Left ventricle myocardium inferior (tissue), 1 donor: Measurements from ENCODE around the gene INCA1. TPM values are rescaled to one million over a fixed set of nuclear protein-coding genes. Genes with fewer than 3 reads are reported as not detected.

Experiments used
- DNase-seq: peaks from one replicate; pipeline ENCODE4 v3.0.0-alpha.2; 2020
- H3K27ac ChIP-seq: fragments of 200-600 bp; replicated peaks from 2 replicates; pipeline ENCODE4 v1.8.0; 2021
- H3K27me3 ChIP-seq: fragments of 200-600 bp; 2 replicates; pipeline ENCODE4 v1.8.0; 2021; ENCODE audit warnings: low read depth
- H3K36me3 ChIP-seq: fragments of 200-600 bp; 2 replicates; pipeline ENCODE4 v1.8.0; 2021
- H3K4me1 ChIP-seq: fragments of 200-600 bp; 2 replicates; pipeline ENCODE4 v1.8.0; 2021
- H3K4me3 ChIP-seq: fragments of 200-600 bp; 2 replicates; pipeline ENCODE4 v1.8.0; 2021; ENCODE audit warnings: mild to moderate bottlenecking, moderate library complexity
- H3K9me3 ChIP-seq: fragments of 200-600 bp; replicated peaks from 2 replicates; pipeline ENCODE4 v1.8.0; 2021
- intact Hi-C: fragments of 100-400 bp; cut with micrococcal nuclease; formaldehyde crosslinking; loops from one replicate; pipeline ENCODE4 v1.11.0; 2022
- total RNA-seq: library from RNA; stranded (reverse); fragmentation: NEBNext Ultra II Directional; extraction: Animal tissue kit (Norgen Biotek cat#: 25700); gene quantifications from one replicate; pipeline ENCODE4 v1.2.1, GENCODE V29; 2021
- TF ChIP-seq, protein P1 (sequence below): fragments of 200-600 bp; IDR thresholded peaks from 2 replicates; pipeline ENCODE4 v1.8.0; 2021; ENCODE audit warnings: antibody characterized with exemption, mild to moderate bottlenecking, borderline replicate concordance
- donor health status: DM: no; HTN: yes; CAD: no; lungs with severe emphysema.

Gene INCA1
- total RNA-seq, 1 donor from 2014 or later = 3.1 TPM

DNA sequence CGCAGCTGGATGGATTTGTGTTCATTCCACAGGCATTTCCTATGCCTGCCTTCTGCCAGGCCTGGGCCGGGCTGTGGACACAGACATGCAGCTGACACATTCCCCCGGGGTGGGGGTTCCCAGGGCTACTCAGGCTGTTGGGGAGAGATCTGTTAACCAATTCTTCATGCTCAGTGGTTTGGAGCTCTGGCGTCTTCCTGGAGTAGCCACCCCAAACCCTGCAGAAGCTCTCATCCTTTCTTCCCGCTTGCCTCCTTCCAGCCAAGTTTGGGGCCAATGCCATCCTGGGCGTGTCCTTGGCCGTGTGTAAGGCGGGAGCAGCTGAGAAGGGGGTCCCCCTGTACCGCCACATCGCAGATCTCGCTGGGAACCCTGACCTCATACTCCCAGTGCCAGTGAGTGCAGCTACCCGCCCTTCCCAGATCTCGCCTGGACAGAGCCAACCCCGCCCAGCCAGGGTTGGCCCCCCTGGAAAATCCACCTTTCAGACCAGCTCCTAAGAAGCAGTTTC is 43.8 kb downstream of the INCA1 start:
- peaks cover 57% of the 10 kb centered on the region for H3K4me1 ChIP-seq
- TF ChIP-seq, protein P1, sequence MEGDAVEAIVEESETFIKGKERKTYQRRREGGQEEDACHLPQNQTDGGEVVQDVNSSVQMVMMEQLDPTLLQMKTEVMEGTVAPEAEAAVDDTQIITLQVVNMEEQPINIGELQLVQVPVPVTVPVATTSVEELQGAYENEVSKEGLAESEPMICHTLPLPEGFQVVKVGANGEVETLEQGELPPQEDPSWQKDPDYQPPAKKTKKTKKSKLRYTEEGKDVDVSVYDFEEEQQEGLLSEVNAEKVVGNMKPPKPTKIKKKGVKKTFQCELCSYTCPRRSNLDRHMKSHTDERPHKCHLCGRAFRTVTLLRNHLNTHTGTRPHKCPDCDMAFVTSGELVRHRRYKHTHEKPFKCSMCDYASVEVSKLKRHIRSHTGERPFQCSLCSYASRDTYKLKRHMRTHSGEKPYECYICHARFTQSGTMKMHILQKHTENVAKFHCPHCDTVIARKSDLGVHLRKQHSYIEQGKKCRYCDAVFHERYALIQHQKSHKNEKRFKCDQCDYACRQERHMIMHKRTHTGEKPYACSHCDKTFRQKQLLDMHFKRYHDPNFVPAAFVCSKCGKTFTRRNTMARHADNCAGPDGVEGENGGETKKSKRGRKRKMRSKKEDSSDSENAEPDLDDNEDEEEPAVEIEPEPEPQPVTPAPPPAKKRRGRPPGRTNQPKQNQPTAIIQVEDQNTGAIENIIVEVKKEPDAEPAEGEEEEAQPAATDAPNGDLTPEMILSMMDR = no peak
- no peak for DNase-seq
- intact Hi-C loops = no loop called here
- H3K27me3 ChIP-seq = no peaks in the 10 kb centered on the region
- peak overlapping the region; percentile 100 for H3K27ac ChIP-seq
- H3K9me3 ChIP-seq = no peaks in the 10 kb centered on the region
- peaks cover 9% of the 10 kb centered on the region for H3K36me3 ChIP-seq
- H3K4me3 ChIP-seq = peak overlapping the region; percentile 99

DNA sequence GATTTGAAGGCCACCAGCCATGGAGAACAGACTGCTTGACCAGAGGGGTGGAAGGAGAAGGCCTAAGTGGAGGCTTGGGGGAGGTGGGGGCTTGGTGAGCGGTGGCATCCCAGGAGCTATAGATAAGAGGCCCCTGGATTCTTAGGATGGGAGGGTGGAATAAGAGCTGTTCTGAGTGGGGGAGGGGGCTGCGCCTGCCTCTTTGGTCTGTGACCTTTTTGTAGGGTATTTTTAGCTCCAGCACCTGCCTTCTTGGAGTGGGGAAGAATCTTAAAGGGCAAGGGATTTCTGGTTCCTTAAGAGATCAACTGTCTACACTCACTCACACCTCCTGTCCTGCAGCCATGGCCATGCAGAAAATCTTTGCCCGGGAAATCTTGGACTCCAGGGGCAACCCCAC is 45.8 kb downstream of the INCA1 start:
- Histone ChIP-seq H3K27me3 (no peaks in the 10 kb centered on the region), H3K36me3 (peaks cover 4% of the 10 kb centered on the region), H3K9me3 (no peaks in the 10 kb centered on the region), H3K4me3 (peak overlapping the region; percentile 99), H3K27ac (peak overlapping the region; percentile 100), H3K4me1 (peaks cover 59% of the 10 kb centered on the region)
- intact Hi-C loops = no loop called here
- DNase-seq = no peak
- TF ChIP-seq, protein P1 = no peak

DNA sequence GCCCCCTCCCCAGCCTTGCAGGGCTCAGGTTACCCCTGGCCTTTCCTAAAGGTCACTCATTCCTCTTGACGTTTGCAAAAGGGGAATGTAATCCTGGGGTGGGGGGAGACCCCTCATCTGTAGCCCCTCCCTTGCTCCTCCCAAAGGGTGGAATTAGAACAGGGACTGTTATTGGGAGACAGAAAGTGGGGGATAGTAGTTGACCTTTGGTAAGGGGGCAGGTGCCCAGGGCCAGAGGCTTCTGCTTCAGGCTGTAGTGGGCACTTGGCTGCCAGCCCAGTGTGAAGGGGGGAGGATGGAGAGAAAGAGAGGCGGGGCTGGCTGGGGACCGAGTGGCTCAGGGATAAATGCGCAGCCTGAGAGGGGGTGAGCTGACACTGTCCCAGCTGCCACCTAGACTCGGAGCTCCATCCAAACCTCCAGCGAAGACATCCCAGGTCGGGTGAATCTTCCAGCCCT is 46.5 kb downstream of the INCA1 start, which contains the start of gene ENO3:
Gene ENO3 (plus strand): TSS at position 374 of the 459 bp plus-strand sequence. CDS start 711 bp downstream, outside the sequence.
- peak within 1 kb of the TSS; percentile 99 for H3K4me3 ChIP-seq
- peak within 1 kb of the TSS; percentile 100 for H3K27ac ChIP-seq
- H3K27me3 ChIP-seq = no peaks in the 10 kb centered on the region
- H3K9me3 ChIP-seq = no peaks in the 10 kb centered on the region
- TF ChIP-seq, protein P1 = no peak
- H3K4me1 ChIP-seq = peaks cover 66% of the 10 kb centered on the region
- H3K36me3 ChIP-seq = peaks cover 10% of the 10 kb centered on the region
- DNase-seq = peak; percentile 56
- intact Hi-C loops = no loop called here

DNA sequence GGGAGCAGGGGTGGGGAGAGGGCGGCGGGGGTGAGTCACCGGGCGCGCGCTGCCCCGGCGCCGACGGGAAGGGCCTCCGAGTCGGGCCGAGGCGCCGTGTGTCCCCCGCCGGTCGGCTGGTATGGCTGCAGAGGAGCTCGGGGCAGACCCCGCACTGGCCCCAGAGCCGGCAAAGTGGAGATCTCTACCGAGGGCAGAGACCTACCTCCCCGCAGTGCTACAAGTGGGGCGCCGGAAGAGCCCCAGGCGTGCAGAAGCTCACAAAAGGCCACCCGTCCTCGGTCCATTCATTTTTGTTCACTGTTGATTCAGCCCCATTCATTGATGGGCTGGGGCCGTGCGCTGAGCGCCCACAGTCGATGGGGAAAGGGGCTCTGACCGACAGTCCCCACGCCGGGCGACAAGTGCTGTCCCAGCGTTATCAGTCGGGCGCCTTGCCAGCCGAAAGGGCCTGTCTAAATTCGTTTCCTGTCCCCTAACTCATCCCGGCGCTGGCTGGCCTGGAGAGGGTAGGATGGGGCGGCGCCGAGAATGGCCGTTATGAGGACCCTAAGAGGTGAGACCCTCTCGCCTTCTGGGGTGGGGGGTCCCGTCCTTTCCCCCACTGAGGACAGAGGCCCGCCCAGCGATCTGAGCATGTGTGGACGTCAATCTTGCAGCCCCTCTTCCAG is 47.1 kb downstream of the INCA1 start:
- Histone ChIP-seq H3K4me1 (peaks cover 72% of the 10 kb centered on the region), H3K27me3 (no peaks in the 10 kb centered on the region), H3K27ac (peak overlapping the region; percentile 100), H3K36me3 (peaks cover 16% of the 10 kb centered on the region), H3K4me3 (peak overlapping the region; percentile 99), H3K9me3 (no peaks in the 10 kb centered on the region)
- DNase-seq = peak; percentile 78
- intact Hi-C loops = no loop called here
- TF ChIP-seq, protein P1 = no peak

DNA sequence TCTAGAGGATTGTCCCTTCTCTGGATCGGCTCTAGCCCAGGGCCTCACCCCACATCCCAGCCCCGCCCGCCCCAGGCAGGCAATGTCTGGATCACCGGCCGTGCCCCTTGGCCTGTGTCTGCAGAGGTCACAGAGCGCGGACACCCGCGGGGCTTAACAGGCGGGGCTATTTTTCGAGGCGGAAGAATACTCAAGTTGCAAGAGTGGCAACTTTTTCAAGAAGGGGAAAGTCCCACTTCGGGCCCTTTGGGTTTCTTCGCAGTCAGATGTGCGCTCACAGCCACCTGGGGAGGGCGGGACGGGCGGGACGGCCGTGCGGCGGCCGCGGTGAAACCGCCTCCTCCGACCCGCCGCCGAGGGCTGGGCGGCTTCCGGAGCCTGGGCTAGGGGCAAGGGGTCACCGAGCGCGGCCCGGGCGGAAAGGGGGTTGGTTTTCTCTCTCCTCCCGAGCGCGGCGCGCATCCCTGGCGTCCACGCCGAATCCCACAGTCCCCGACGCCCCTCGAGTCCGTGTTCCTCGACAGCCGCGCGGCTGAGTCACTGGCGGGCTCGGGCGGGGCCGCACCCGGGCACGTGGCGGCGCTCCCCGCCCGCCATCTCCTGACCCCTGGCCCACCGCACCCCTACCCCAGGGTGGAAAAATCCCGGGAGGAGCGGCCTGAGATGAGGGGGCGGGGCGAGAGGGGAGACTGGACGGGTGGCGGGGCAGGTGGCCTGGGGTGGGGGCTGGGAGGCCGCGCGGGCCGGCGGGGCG is 47.8 kb downstream of the INCA1 start:
- Histone ChIP-seq H3K27ac (peak overlapping the region; percentile 100), H3K4me3 (peak overlapping the region; percentile 99), H3K4me1 (peaks cover 79% of the 10 kb centered on the region), H3K36me3 (peaks cover 23% of the 10 kb centered on the region), H3K9me3 (no peaks in the 10 kb centered on the region), H3K27me3 (no peaks in the 10 kb centered on the region)
- TF ChIP-seq, protein P1 = no peak
- peak; percentile 75 for DNase-seq
- intact Hi-C loops = no loop called here
